ELF-1 (cell line): ENCODE measurements around the gene SUMO2.
A peak's percentile ranks its signal among the peaks of the same experiment; 100 is the strongest.
"Not testable (repeated sequence)": the region's sequence is repeated elsewhere in the genome, so short reads cannot be mapped to it uniquely, and the experiment has no call there.

Source experiments
- DNase-seq: peaks from one replicate; pipeline ENCODE4 v3.0.0-alpha.2; 2016; ENCODE audit warnings: low read depth, low spot score

Gene SUMO2

GRCh38 chr17:75144816-75145512, 37.8 kb downstream of the SUMO2 start:
- DNase-seq, result no peak

GRCh38 chr17:75142236-75142971, 40.4 kb downstream of the SUMO2 start:
- DNase-seq, result peak; percentile 12

- no peak for DNase-seq
Observed at GRCh38 chr17:75138519-75138918, 44.2 kb downstream of the SUMO2 start.

GRCh38 chr17:75137762-75138161, 45.0 kb downstream of the SUMO2 start:
- not testable (repeated sequence) for DNase-seq

GRCh38 chr17:75135946-75136345, 46.8 kb downstream of the SUMO2 start:
- no peak for DNase-seq

- no peak for DNase-seq
Observed at GRCh38 chr17:75135452-75135851, 47.3 kb downstream of the SUMO2 start.

GRCh38 chr17:75133607-75134347, 49.0 kb downstream of the SUMO2 start:
- DNase-seq, result peak; percentile 23

- DNase-seq, result no peak
Observed at GRCh38 chr17:75133001-75133400, 49.8 kb downstream of the SUMO2 start.

GRCh38 chr17:75132018-75133000, 50.5 kb downstream of the SUMO2 start:
- not testable (repeated sequence) for DNase-seq

GRCh38 chr17:75131278-75132017, 51.3 kb downstream of the SUMO2 start, which contains the start of gene NT5C:
NT5C (minus strand) TSS chr17:75131742; CDS start chr17:75131707, 35 bp downstream.
- DNase-seq, result peak; percentile 89

- DNase-seq, result peak; percentile 84
Observed at GRCh38 chr17:75130632-75131277, 52.0 kb downstream of the SUMO2 start.

- DNase-seq, result no peak
Observed at GRCh38 chr17:75130059-75130631, 52.6 kb downstream of the SUMO2 start.

GRCh38 chr17:75129576-75129975, 53.2 kb downstream of the SUMO2 start:
- no peak for DNase-seq

- DNase-seq, result no peak
Observed at GRCh38 chr17:75128694-75129505, 53.9 kb downstream of the SUMO2 start.

- not testable (repeated sequence) for DNase-seq
Observed at GRCh38 chr17:75127936-75128335, 54.8 kb downstream of the SUMO2 start.

- DNase-seq, result no peak
Observed at GRCh38 chr17:75126954-75127353, 55.8 kb downstream of the SUMO2 start.

GRCh38 chr17:75125984-75126383, 56.8 kb downstream of the SUMO2 start:
- DNase-seq, result no peak

GRCh38 chr17:75124819-75125162, 58.0 kb downstream of the SUMO2 start:
- no peak for DNase-seq
